Natural killer cell (primary cell): ENCODE data around the gene ELMO3. TPM values are rescaled to one million over a fixed set of nuclear protein-coding genes. Genes with fewer than 3 reads are reported as not detected.

Experiments used
- ATAC-seq, 3 donors: fragments of 150-1000 bp in 2 of 3; fragments of 200-7000 bp in 1 of 3; cut with Tn5 transposase; 1 replicate in 1 of 3; 2 replicates in 2 of 3; pipeline ENCODE4 v1.10.0; 2021; ENCODE audit warnings: mild to moderate bottlenecking in 2 of 3, moderate library complexity in 2 of 3
- DNase-seq, 2 donors: peaks; one replicate each; pipeline versions ENCODE4 v3.0.0 to v3.0.0-alpha.2; 2013 to 2021; ENCODE audit warnings: mixed read lengths in 1 of 2
- H3K27ac ChIP-seq: one replicate; pipeline ENCODE4 v1.5.1; 2013; ENCODE audit warnings: mild to moderate bottlenecking, low read length
- H3K27me3 ChIP-seq: one replicate; pipeline ENCODE4 v1.6.1; 2013; ENCODE audit warnings: low read length; ENCODE audit not compliant: control insufficient read depth, insufficient read depth
- H3K36me3 ChIP-seq: one replicate; pipeline ENCODE4 v1.6.1; 2013; ENCODE audit warnings: low read length; ENCODE audit not compliant: control insufficient read depth, insufficient read depth
- H3K4me1 ChIP-seq: one replicate; pipeline ENCODE4 v1.6.1; 2013; ENCODE audit warnings: low read length; ENCODE audit not compliant: control insufficient read depth, insufficient read depth
- H3K4me3 ChIP-seq: one replicate; pipeline ENCODE4 v1.5.1; 2013; ENCODE audit warnings: low read length
- H3K9me3 ChIP-seq: one replicate; pipeline ENCODE4 v1.6.1; 2013; ENCODE audit warnings: low read length; ENCODE audit not compliant: control insufficient read depth, insufficient read depth
- H3K27ac Mint-ChIP-seq, 2 donors: one replicate each; pipeline ENCODE4 v1.8.0; 2022; ENCODE audit warnings: mild to moderate bottlenecking in 2 of 2, mixed read lengths in 2 of 2, moderate library complexity in 1 of 2
- H3K27me3 Mint-ChIP-seq, 2 donors: one replicate each; pipeline ENCODE4 v1.8.0; 2022; ENCODE audit warnings: low read depth in 2 of 2, mixed read lengths in 2 of 2
- H3K36me3 Mint-ChIP-seq: one replicate; pipeline ENCODE4 v1.8.0; 2022; ENCODE audit warnings: mixed read lengths
- H3K4me1 Mint-ChIP-seq, 2 donors: one replicate each; pipeline ENCODE4 v1.8.0; 2022; ENCODE audit warnings: mixed read lengths in 2 of 2
- H3K4me3 Mint-ChIP-seq: one replicate; pipeline ENCODE4 v1.8.0; 2022; ENCODE audit warnings: mild to moderate bottlenecking, moderate library complexity, mixed read lengths
- H3K9me3 Mint-ChIP-seq, 2 donors: one replicate each; pipeline ENCODE4 v1.8.0; 2022; ENCODE audit warnings: mixed read lengths in 2 of 2
- WGBS: methylation state at CpG from one replicate; pipeline ENCODE4 v1.1.7; 2013; ENCODE audit warnings: missing lambda C conversion rate; ENCODE audit not compliant: insufficient coverage; 5-methylcytosine and 5-hydroxymethylcytosine counted together
- intact Hi-C: fragments of 100-400 bp; cut with micrococcal nuclease; formaldehyde crosslinking; loops from one replicate; pipeline ENCODE4 v1.14.2; 2022
- total RNA-seq, 4 donors: library from RNA; stranded (reverse); fragments of 120-200 nt in 1 of 4; gene quantifications; one replicate each; pipeline versions ENCODE4 v1.2.3 to v1.2.4, GENCODE V29; 2013 to 2022
- TF ChIP-seq, protein P1 (sequence below): fragments of 200-600 bp; IDR thresholded peaks from one replicate; pipeline ENCODE4 v1.8.0; 2022; ENCODE audit warnings: antibody characterized with exemption

Gene ELMO3
- total RNA-seq, 3 donors from 2014 or later (not counting 1 experiment from before 2014, with no cell fraction given), result 1.9 to 3.3 (median 2.3) TPM

DNA sequence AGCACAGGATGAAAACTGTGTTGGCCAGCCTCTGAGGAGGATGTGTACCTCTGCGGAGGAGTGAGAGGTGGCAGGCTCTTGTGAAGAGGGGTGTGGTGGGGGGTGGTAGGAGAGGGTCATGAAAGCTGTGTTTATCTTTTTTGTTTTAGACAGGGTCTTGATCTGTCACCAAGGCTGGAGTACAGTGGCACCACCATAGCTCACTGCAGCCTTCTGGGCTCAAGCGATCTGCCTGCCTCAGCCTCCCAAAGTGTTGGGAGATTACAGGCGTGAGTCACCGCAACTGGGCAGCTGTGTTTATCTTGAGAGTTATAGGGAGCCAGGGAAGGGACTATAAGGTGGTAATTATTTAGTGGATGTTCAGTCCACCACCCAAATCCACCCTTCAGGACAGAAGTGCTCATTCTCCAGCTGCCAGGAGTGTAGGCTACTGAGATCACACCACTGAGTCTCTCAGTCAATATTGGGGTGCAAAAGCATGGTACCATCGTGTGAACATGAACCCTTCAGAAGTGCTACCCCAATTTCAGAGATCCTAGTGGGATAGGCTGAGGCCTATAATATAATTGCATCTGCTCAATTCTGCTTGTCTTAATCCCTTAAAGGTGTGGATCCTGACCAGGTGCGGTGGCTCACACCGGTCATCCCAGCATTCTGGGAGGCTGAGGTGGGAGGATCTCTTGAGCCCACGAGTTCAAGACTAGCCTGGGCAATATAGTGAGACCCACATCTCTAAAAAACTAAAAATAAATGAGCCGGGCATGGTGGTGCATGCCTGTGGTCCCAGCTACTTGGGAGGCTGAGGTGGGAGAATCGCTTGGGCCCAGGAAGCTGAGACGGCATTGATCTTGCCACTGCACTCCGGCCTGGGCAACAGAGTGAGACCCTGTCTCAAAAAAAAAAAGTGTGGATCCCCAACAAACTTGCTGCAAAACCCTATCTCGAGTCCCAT is 8.2 kb upstream of the ELMO3 start:
- intact Hi-C loops, result no loop called here
- peak overlapping the region; percentile 75 to 86 for H3K27ac Mint-ChIP-seq

GRCh38 chr16:67191411-67191994 is 7.4 kb upstream of the ELMO3 start:
- peak overlapping the region; percentile 92 for H3K4me3 Mint-ChIP-seq
- no peaks in the 10 kb centered on the region for H3K9me3 ChIP-seq
- no peaks in the 10 kb centered on the region for H3K27me3 Mint-ChIP-seq
- H3K4me1 ChIP-seq, result peaks cover 25% of the 10 kb centered on the region
- peaks cover 28 to 46% of the 10 kb centered on the region in 2 donors for H3K4me1 Mint-ChIP-seq
- intact Hi-C loops, result no loop called here
- H3K27ac Mint-ChIP-seq, result peak overlapping the region; percentile 75 to 86
- peak overlapping the region; percentile 25 for H3K4me3 ChIP-seq
- no peaks in the 10 kb centered on the region for H3K9me3 Mint-ChIP-seq
- H3K36me3 Mint-ChIP-seq, result peaks cover 8% of the 10 kb centered on the region
- ATAC-seq, result no peak
- no peak overlapping the region for H3K27ac ChIP-seq
- DNase-seq, result no peak
- no peaks in the 10 kb centered on the region for H3K27me3 ChIP-seq
- peaks cover 24% of the 10 kb centered on the region for H3K36me3 ChIP-seq
- TF ChIP-seq, protein P1, sequence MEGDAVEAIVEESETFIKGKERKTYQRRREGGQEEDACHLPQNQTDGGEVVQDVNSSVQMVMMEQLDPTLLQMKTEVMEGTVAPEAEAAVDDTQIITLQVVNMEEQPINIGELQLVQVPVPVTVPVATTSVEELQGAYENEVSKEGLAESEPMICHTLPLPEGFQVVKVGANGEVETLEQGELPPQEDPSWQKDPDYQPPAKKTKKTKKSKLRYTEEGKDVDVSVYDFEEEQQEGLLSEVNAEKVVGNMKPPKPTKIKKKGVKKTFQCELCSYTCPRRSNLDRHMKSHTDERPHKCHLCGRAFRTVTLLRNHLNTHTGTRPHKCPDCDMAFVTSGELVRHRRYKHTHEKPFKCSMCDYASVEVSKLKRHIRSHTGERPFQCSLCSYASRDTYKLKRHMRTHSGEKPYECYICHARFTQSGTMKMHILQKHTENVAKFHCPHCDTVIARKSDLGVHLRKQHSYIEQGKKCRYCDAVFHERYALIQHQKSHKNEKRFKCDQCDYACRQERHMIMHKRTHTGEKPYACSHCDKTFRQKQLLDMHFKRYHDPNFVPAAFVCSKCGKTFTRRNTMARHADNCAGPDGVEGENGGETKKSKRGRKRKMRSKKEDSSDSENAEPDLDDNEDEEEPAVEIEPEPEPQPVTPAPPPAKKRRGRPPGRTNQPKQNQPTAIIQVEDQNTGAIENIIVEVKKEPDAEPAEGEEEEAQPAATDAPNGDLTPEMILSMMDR, result no peak
- WGBS, result 27% methylated on average over 9 of the region's 9 CpGs

More for the DNA sequence above, 8.2 kb upstream of the ELMO3 start:
- Mint-ChIP-seq H3K9me3 (no peaks in the 10 kb centered on the region), H3K36me3 (peaks cover under 1% of the 10 kb centered on the region), H3K27me3 (no peaks in the 10 kb centered on the region), H3K4me3 (peak overlapping the region; percentile 92), H3K4me1 (peaks cover 20 to 39% of the 10 kb centered on the region in 2 donors)
- peaks cover 16% of the 10 kb centered on the region for H3K36me3 ChIP-seq
- ATAC-seq (no peak), DNase-seq (no peak)
- peaks cover 26% of the 10 kb centered on the region for H3K4me1 ChIP-seq
- no peak overlapping the region for H3K27ac ChIP-seq
- no peaks in the 10 kb centered on the region for H3K9me3 ChIP-seq
- peaks cover 2% of the 10 kb centered on the region for H3K27me3 ChIP-seq
- 92% methylated on average over 11 of the region's 13 CpGs for WGBS
- no peak overlapping the region for H3K4me3 ChIP-seq
- TF ChIP-seq, protein P1, result no peak

DNA sequence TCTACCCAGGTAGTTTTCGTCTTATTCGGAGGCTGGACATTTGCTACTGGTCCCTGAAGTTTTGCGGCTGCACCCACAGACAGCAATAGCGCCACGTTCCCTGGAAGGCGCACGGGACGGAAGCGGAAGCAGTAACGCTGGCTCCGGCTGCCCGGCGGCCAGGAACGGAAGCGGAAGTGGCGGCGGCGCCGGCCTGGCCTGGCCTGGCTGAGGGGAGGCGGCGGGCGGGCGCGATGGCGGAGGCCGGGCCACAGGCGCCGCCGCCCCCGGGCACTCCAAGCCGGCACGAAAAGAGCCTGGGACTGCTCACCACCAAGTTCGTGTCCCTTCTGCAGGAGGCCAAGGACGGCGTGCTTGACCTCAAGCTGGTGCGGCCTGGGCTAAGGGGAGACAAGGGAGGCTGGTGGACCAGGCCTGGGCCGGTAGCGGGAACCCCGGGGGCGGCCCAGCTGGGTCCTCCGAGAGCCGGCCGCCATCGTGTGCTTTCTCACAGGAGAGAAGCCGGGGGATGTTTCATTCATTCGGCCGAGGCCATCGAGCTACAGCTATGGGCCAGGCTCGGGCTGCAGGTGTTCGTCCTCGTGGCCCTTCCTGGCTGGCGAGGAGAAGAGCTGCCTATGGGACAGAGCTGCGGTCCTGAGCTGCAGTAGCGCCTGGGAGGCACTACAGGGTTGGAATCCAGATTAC is 6.8 kb upstream of the ELMO3 start, which contains the start of gene E2F4:
TSS of gene E2F4 (plus strand) at position 161 of the 687 bp plus-strand sequence. CDS start at position 234, 73 bp downstream.
- TF ChIP-seq, protein P1, result no peak
- Mint-ChIP-seq H3K4me1 (peaks cover 34 to 52% of the 10 kb centered on the region in 2 donors), H3K36me3 (peaks cover 14% of the 10 kb centered on the region), H3K4me3 (peak within 1 kb of the TSS; percentile 92), H3K27me3 (no peaks in the 10 kb centered on the region), H3K9me3 (no peaks in the 10 kb centered on the region), H3K27ac (peak within 1 kb of the TSS; percentile 75 to 86)
- Histone ChIP-seq H3K36me3 (peaks cover 30% of the 10 kb centered on the region), H3K4me3 (peak within 1 kb of the TSS; percentile 82), H3K27me3 (no peaks in the 10 kb centered on the region), H3K4me1 (peaks cover 25% of the 10 kb centered on the region), H3K27ac (peak within 1 kb of the TSS; percentile 45), H3K9me3 (no peaks in the 10 kb centered on the region)
- DNase-seq (peak; percentile 84 to 93), ATAC-seq (peak; percentile 97 to 99 (median 98))
- intact Hi-C loops, result loop anchor here (1.0 to 2.0 kb wide), 2 partner anchors 9 to 35 kb away; partner anchors contain the start of genes MATCAP1 and TMEM208
- under 1% methylated on average over 54 of the region's 54 CpGs for WGBS
